ENCODE data around the gene TINAG. TPM values are rescaled to one million over a fixed set of nuclear protein-coding genes. Genes with fewer than 3 reads are reported as not detected.
A peak's percentile ranks its signal among the peaks of the same experiment; 100 is the strongest.

The TINAG gene
- total RNA-seq, 6 experiments from 2014 or later, result not detected

DNA sequence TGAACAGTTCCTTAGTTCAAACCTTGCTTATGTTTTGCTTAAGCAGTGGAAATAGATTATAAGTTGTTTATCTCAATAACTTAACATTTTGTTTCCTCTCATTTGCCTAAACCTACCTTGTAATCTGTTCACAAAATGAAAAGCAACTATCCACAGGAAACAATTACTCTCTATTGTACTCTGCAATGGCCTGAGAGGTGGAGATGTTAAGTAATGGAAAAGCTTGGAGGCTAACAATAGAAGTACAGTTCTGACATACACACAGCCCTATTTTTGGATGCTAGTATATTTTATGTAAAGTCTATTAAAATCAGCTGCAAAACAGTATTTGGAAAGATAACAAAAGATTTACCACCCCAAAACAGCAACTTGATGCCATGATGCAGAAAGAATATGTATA, 82.1 kb downstream of the TINAG start:
- DNase-seq, result no peak
- Mint-ChIP-seq H3K27me3 (ENCODE audit: insufficient read depth) (no peaks in the 10 kb centered on the region; the same call in 1 of the 2 replicates), H3K4me3 (no peak overlapping the region), H3K4me1 (ENCODE audit: low read depth) (no peaks in the 10 kb centered on the region), H3K36me3 (ENCODE audit: low read depth) (no peaks in the 10 kb centered on the region), H3K27ac (no peak overlapping the region), H3K9me3 (peaks cover 5% of the 10 kb centered on the region; the same call in 1 of the 2 replicates)
- TF ChIP-seq, protein P1, sequence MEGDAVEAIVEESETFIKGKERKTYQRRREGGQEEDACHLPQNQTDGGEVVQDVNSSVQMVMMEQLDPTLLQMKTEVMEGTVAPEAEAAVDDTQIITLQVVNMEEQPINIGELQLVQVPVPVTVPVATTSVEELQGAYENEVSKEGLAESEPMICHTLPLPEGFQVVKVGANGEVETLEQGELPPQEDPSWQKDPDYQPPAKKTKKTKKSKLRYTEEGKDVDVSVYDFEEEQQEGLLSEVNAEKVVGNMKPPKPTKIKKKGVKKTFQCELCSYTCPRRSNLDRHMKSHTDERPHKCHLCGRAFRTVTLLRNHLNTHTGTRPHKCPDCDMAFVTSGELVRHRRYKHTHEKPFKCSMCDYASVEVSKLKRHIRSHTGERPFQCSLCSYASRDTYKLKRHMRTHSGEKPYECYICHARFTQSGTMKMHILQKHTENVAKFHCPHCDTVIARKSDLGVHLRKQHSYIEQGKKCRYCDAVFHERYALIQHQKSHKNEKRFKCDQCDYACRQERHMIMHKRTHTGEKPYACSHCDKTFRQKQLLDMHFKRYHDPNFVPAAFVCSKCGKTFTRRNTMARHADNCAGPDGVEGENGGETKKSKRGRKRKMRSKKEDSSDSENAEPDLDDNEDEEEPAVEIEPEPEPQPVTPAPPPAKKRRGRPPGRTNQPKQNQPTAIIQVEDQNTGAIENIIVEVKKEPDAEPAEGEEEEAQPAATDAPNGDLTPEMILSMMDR (IDR thresholded peaks at IDR 0.05), result no peak

DNA sequence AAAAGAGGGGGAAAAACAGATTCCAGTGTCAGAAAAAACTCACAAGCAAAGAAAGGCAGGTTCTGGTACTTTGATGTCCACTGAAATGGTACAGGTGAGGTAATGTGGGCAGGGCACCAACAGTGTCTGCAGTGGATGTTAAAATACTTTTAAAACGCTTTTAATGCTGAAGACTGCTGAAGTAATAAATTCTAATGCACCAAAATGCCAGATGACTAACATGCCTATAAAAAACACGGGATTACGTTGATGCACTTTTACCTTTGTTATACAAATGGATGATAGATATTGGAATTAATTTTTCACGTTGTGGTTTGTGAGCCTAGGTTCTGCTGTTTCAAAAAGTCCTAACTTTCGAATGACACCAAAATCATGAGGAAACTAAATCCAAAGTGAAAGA, 83.3 kb downstream of the TINAG start:
- Mint-ChIP-seq H3K36me3 (ENCODE audit: low read depth) (no peaks in the 10 kb centered on the region), H3K4me3 (0 out of 2 replicates have a peak overlapping the region, but pooled peaks have one; percentile 13), H3K4me1 (ENCODE audit: low read depth) (no peaks in the 10 kb centered on the region), H3K9me3 (peaks cover 5% of the 10 kb centered on the region; the same call in 1 of the 2 replicates), H3K27me3 (ENCODE audit: insufficient read depth) (no peaks in the 10 kb centered on the region; the same call in 1 of the 2 replicates), H3K27ac (no peak overlapping the region)
- TF ChIP-seq, protein P1 (IDR thresholded peaks at IDR 0.05), result no peak
- no peak for DNase-seq

DNA sequence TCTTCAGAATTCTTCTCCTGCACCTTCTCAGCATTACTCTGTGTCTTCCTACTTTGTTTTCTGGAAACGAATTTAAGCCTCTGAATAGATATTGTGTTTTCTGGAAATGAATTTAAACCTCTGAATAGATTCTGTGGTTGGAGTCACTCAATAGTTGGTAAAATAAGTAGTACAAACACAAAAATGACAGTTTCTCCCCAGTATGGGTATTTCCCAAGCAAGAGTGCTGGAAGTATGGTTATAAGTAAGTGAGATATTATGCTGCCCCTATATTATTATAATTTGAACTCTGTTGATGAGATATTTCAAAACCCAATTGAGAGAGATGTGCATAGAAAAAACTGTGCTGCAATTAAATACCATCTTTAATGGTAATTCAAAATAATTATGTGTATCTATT, 94.9 kb downstream of the TINAG start:
- no peak for DNase-seq
- Mint-ChIP-seq H3K4me3 (no peak overlapping the region), H3K4me1 (ENCODE audit: low read depth) (no peaks in the 10 kb centered on the region), H3K27ac (no peak overlapping the region), H3K27me3 (ENCODE audit: insufficient read depth) (no peaks in the 10 kb centered on the region), H3K9me3 (peaks cover 6% of the 10 kb centered on the region; the same call in 1 of the 2 replicates), H3K36me3 (ENCODE audit: low read depth) (no peaks in the 10 kb centered on the region)
- TF ChIP-seq, protein P1 (IDR thresholded peaks at IDR 0.05), result no peak

GRCh38 chr6:54404791-54405190, 96.5 kb downstream of the TINAG start:
- DNase-seq, result no peak
- H3K9me3 Mint-ChIP-seq, result peaks cover 6% of the 10 kb centered on the region; the same call in 1 of the 2 replicates
- no peak overlapping the region for H3K27ac Mint-ChIP-seq
- no peaks in the 10 kb centered on the region for H3K36me3 Mint-ChIP-seq (ENCODE audit: low read depth)
- no peak overlapping the region for H3K4me3 Mint-ChIP-seq
- TF ChIP-seq, protein P1 (IDR thresholded peaks at IDR 0.05), result no peak
- no peaks in the 10 kb centered on the region for H3K4me1 Mint-ChIP-seq (ENCODE audit: low read depth)
- H3K27me3 Mint-ChIP-seq (ENCODE audit: insufficient read depth), result peaks cover 3% of the 10 kb centered on the region

GRCh38 chr6:54411767-54412166, 103.5 kb downstream of the TINAG start:
- no peak overlapping the region for H3K4me3 Mint-ChIP-seq
- peaks cover 2% of the 10 kb centered on the region; the same call in 1 of the 2 replicates for H3K9me3 Mint-ChIP-seq
- peaks cover 3% of the 10 kb centered on the region for H3K27me3 Mint-ChIP-seq (ENCODE audit: insufficient read depth)
- no peak for DNase-seq
- no peaks in the 10 kb centered on the region for H3K36me3 Mint-ChIP-seq (ENCODE audit: low read depth)
- H3K4me1 Mint-ChIP-seq (ENCODE audit: low read depth), result no peaks in the 10 kb centered on the region
- H3K27ac Mint-ChIP-seq, result no peak overlapping the region
- TF ChIP-seq, protein P1 (IDR thresholded peaks at IDR 0.05), result no peak

DNA sequence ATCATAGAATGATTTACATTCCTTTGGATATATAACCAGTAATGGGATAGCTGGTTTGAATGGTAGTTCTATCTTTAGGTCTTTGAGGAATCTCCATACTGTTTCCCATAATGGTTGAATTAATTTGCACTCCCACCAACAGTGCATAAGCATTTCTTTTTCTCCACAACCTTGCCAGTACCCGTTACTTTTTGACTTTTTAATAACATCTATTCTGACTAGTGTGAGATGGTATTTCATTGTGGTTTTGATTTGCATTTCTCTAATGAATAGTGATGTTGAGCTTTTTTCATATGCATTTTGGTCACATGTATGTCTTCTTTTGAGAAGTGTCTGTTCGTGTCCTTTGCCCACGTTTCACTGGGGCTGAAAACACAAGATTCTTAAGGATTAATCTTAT, 107.3 kb downstream of the TINAG start:
- H3K4me3 Mint-ChIP-seq, result no peak overlapping the region

More for the DNA sequence above, 107.3 kb downstream of the TINAG start:
- no peaks in the 10 kb centered on the region for H3K27me3 Mint-ChIP-seq (ENCODE audit: insufficient read depth)
- H3K4me1 Mint-ChIP-seq (ENCODE audit: low read depth), result peaks cover 20% of the 10 kb centered on the region
- DNase-seq, result no peak
- H3K9me3 Mint-ChIP-seq, result no peaks in the 10 kb centered on the region
- TF ChIP-seq, protein P1 (IDR thresholded peaks at IDR 0.05), result no peak
- no peaks in the 10 kb centered on the region for H3K36me3 Mint-ChIP-seq (ENCODE audit: low read depth)
- H3K27ac Mint-ChIP-seq, result no peak overlapping the region
